HCT116 (cell line): ENCODE data around the gene RBM47. TPM values are rescaled to one million over a fixed set of nuclear protein-coding genes. Genes with fewer than 3 reads are reported as not detected.

ENCODE experiments used
- ATAC-seq: fragments of 200-7000 bp; cut with Tn5 transposase; 2 replicates; pipeline ENCODE4 v1.9.1; 2020; ENCODE audit warnings: mild to moderate bottlenecking, moderate library complexity
- BruUV-seq: library from RNA; stranded (reverse); fragments of 400-500 nt; replicated peaks from 2 replicates; lab custom pipeline; 2021; lab: Mats Ljungman, UMichigan
- CTCF ChIA-PET: fragments of 300-600 bp; sonication (Branson Sonifier 250); formaldehyde crosslinking; loops from one replicate; lab custom pipeline; 2021; ENCODE audit warnings: antibody characterized with exemption; lab: Charles Lee
- POLR2A ChIA-PET: fragments of 300-600, 350-600 bp; sonication (Branson Sonifier 250); formaldehyde crosslinking; loops from one replicate; lab custom pipeline; 2021; ENCODE audit warnings: antibody characterized with exemption; lab: Charles Lee
- RAD21 ChIA-PET, 2 experiments: fragments of 300-600 bp; sonication (Branson Sonifier 250); formaldehyde crosslinking; loops; one replicate each; lab custom pipeline; 2023; ENCODE audit warnings: low total read pairs in 2 of 2; ENCODE audit not compliant: uncharacterized antibody in 2 of 2, unreplicated experiment in 2 of 2, low non-redundant PET in 1 of 2; lab: Charles Lee
- DNase-seq: peaks from one replicate; pipeline ENCODE4 v3.0.0-alpha.2; 2010; ENCODE audit warnings: low read depth, low spot score
- H2AFZ ChIP-seq: fragments of 200-600 bp; shearing (Covaris generic), sonication (generic); 2 replicates; pipeline ENCODE4 v1.6.1; 2017; ENCODE audit warnings: low read depth, mixed run types, mixed read lengths, antibody characterized with exemption, low read length; ENCODE audit not compliant: poor library complexity, severe bottlenecking
- H3K27ac ChIP-seq: 2 replicates; pipeline ENCODE4 v1.5.1; 2012; ENCODE audit warnings: low read depth, low read length
- H3K27me3 ChIP-seq: fragments of 200-600 bp; sonication (generic); 2 replicates; pipeline ENCODE4 v1.6.1; 2016; ENCODE audit warnings: mixed run types, low read length, mixed read lengths; ENCODE audit not compliant: insufficient read depth
- H3K36me3 ChIP-seq, 2 experiments: fragments of 200-500 bp in 1 of 2; fragments of 200-600 bp in 1 of 2; sonication (Bioruptor generic) in 1 of 2; sonication (generic) in 1 of 2; 2 replicates each; pipeline versions ENCODE4 v1.5.1 to v1.6.1; 2014 to 2016; ENCODE audit warnings: low read length in 2 of 2, inconsistent platforms in 1 of 2, mixed read lengths in 1 of 2, mixed run types in 1 of 2; ENCODE audit not compliant: insufficient read depth in 2 of 2, control insufficient read depth in 1 of 2
- H3K4me1 ChIP-seq, 2 experiments: fragments of 200-600 bp in 1 of 2; sonication (generic) in 1 of 2; 2 replicates each; pipeline versions ENCODE4 v1.5.1 to v1.6.1; 2012 to 2017; ENCODE audit warnings: low read length in 2 of 2, inconsistent platforms in 1 of 2, mild to moderate bottlenecking in 1 of 2, mixed read lengths in 1 of 2, mixed run types in 1 of 2, moderate library complexity in 1 of 2; ENCODE audit not compliant: insufficient read depth in 2 of 2, control insufficient read depth in 1 of 2
- H3K4me2 ChIP-seq: fragments of 200-600 bp; sonication (generic); 2 replicates; pipeline ENCODE4 v1.6.1; 2017; ENCODE audit warnings: mixed run types, low read length, mixed read lengths
- H3K4me3 ChIP-seq, 2 experiments: fragments of 200-600 bp in 1 of 2; sonication (generic) in 1 of 2; replicated peaks in 1 of 2; 2 replicates each; pipeline ENCODE4 v1.5.1; 2011 to 2016; ENCODE audit warnings: low read length in 2 of 2, control low read depth in 1 of 2, low read depth in 1 of 2, mild to moderate bottlenecking in 1 of 2, mixed read lengths in 1 of 2, mixed run types in 1 of 2
- H3K79me2 ChIP-seq: fragments of 200-600 bp; sonication (generic); 2 replicates; pipeline ENCODE4 v1.6.1; 2017; ENCODE audit warnings: mild to moderate bottlenecking, mixed run types, low read length, moderate library complexity, mixed read lengths; ENCODE audit not compliant: insufficient read depth
- H3K9ac ChIP-seq: fragments of 200-600 bp; sonication (generic); 2 replicates; pipeline ENCODE4 v1.6.1; 2016; ENCODE audit warnings: low read length, mixed read lengths
- H3K9me2 ChIP-seq: fragments of 200-600 bp; sonication (generic), shearing (Covaris generic); 2 replicates; pipeline ENCODE4 v1.6.1; 2017; ENCODE audit warnings: mixed run types, mild to moderate bottlenecking, moderate library complexity; ENCODE audit not compliant: insufficient read depth
- H3K9me3 ChIP-seq, 2 experiments: fragments of 200-500 bp in 1 of 2; fragments of 200-600 bp in 1 of 2; sonication (Bioruptor generic) in 1 of 2; sonication (generic) in 1 of 2; 2 replicates each; pipeline ENCODE4 v1.6.1; 2014 to 2017; ENCODE audit warnings: low read length in 2 of 2, mixed read lengths in 2 of 2, inconsistent platforms in 1 of 2, low read depth in 1 of 2, mild to moderate bottlenecking in 1 of 2, mixed run types in 1 of 2, moderate library complexity in 1 of 2; ENCODE audit not compliant: control insufficient read depth in 1 of 2, insufficient read depth in 1 of 2
- H4K20me1 ChIP-seq: fragments of 200-600 bp; sonication (generic), shearing (Covaris generic); 2 replicates; pipeline ENCODE4 v1.6.1; 2017; ENCODE audit warnings: mixed run types, mild to moderate bottlenecking, moderate library complexity; ENCODE audit not compliant: insufficient read depth
- CBX3 ChIP-seq: IDR thresholded peaks from 2 replicates; pipeline ENCODE4 v1.6.1; 2012; ENCODE audit warnings: low read depth
- CEBPB ChIP-seq: IDR thresholded peaks from 2 replicates; pipeline ENCODE4 v1.6.1; 2012; ENCODE audit warnings: low read depth
- CTCF ChIP-seq, 3 experiments: fragments of 200-600 bp in 1 of 3; sonication (generic) in 1 of 3; IDR thresholded peaks in 2 of 3; conservative IDR thresholded peaks in 1 of 3; 2 replicates each; pipeline ENCODE4 v1.5.1; 2012 to 2017; ENCODE audit warnings: low read depth in 2 of 3, low read length in 2 of 3, antibody characterized with exemption in 1 of 3, borderline replicate concordance in 1 of 3, control low read depth in 1 of 3, mild to moderate bottlenecking in 1 of 3, mixed read lengths in 1 of 3, mixed run types in 1 of 3, moderate library complexity in 1 of 3; ENCODE audit not compliant: insufficient read depth in 1 of 3
- EGR1 ChIP-seq: IDR thresholded peaks from 2 replicates; pipeline ENCODE4 v1.6.1; 2012; ENCODE audit warnings: low read depth
- ELF1 ChIP-seq: IDR thresholded peaks from 2 replicates; pipeline ENCODE4 v1.6.1; 2012; ENCODE audit warnings: low read depth, borderline replicate concordance
- EZH2 ChIP-seq: fragments of 200-600 bp; sonication (generic); IDR thresholded peaks from 2 replicates; pipeline ENCODE4 v1.6.1; 2017; ENCODE audit warnings: antibody characterized with exemption, mixed run types
- EZH2phosphoT487 ChIP-seq: fragments of 200-600 bp; IDR thresholded peaks from 2 replicates; pipeline ENCODE4 v1.6.1; 2018; ENCODE audit warnings: antibody characterized with exemption, borderline replicate concordance
- FOSL1 ChIP-seq: IDR thresholded peaks from 2 replicates; pipeline ENCODE4 v1.6.1; 2012; ENCODE audit warnings: low read depth
- POLR2A ChIP-seq: IDR thresholded peaks from 2 replicates; pipeline ENCODE4 v1.7.0; 2011; ENCODE audit warnings: borderline replicate concordance; ENCODE audit not compliant: insufficient read depth, insufficient read length; ENCODE audit errors: extremely low read depth
- SP1 ChIP-seq: IDR thresholded peaks from 2 replicates; pipeline ENCODE4 v1.6.1; 2012; ENCODE audit warnings: low read depth
- TCF7L2 ChIP-seq: IDR thresholded peaks from 2 replicates; pipeline ENCODE4 v1.7.0; 2011; ENCODE audit warnings: borderline replicate concordance, inconsistent platforms; ENCODE audit not compliant: insufficient read depth, insufficient read length; ENCODE audit errors: extremely low read depth
- ZBTB33 ChIP-seq: IDR thresholded peaks from 2 replicates; pipeline ENCODE4 v1.6.1; 2011; ENCODE audit warnings: mild to moderate bottlenecking, low read length, moderate library complexity; ENCODE audit not compliant: insufficient replicate concordance; ENCODE audit errors: extremely low read depth
- ZFX ChIP-seq: fragments of 450-650 bp; IDR thresholded peaks from 2 replicates; pipeline ENCODE4 v1.6.1; 2017
- ZNF274 ChIP-seq: fragments of 200-500 bp; sonication (Bioruptor generic); IDR thresholded peaks from 2 replicates; pipeline ENCODE4 v1.6.1; 2014; ENCODE audit warnings: mild to moderate bottlenecking, low read depth, low read length, inconsistent platforms
- intact Hi-C: fragments of 100-400 bp; cut with micrococcal nuclease; formaldehyde crosslinking; loops from 2 replicates; pipeline ENCODE4 v1.10.0; 2022
- total RNA-seq: library from RNA; stranded (reverse); gene quantifications from one replicate; pipeline ENCODE4 v1.2.1, GENCODE V29; 2021; ENCODE audit not compliant: unreplicated experiment
- TF ChIP-seq, protein P1 (sequence below): IDR thresholded peaks from 2 replicates; pipeline ENCODE4 v1.6.1; 2012
- TF ChIP-seq, protein P2 (sequence below): IDR thresholded peaks from 2 replicates; pipeline ENCODE4 v1.6.1; 2012; ENCODE audit warnings: low read depth

RBM47 gene
- total RNA-seq, 1 experiment from 2014 or later, result 22.2 TPM

DNA sequence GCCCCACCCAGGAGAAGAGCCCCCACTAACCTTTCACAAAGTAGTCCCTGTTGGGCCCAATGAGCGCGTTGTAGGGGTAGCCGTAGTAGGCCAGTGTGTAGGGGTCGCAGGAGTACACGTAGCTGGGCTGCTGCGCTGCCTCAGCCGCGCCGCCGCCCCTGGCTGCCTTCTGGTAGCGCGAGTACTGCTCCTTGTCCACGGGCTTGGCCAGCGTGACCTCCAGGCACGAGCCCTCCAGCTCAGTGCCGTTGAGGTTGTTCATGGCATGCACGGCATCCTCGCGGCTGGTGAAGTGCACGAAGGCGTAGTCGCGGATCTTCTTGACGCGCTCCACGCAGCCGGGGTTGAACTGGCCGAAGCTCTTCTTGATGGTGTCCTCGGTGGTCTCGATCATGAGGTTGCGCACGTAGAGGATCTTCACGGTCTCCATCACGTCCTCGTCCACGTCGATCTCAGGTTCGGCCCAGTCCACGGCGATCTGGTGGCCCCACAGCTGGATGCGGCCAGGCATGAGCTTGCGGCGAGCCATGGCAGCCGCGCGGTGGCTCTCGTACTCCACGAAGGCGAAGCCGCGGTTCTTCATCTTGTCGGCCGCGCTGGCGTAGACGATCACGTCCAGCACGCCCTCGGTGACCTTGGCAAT, 191.8 kb downstream of the RBM47 start:
- H3K27ac ChIP-seq, result no peak overlapping the region
- DNase-seq, result no peak
- no peak overlapping the region for H3K4me2 ChIP-seq
- ChIA-PET POLR2A (no interaction called here), CTCF (no interaction called here), RAD21 (no interaction called here)
- no peaks in the 10 kb centered on the region for H3K9me2 ChIP-seq
- ATAC-seq, result no peak
- TF ChIP-seq, protein P1, sequence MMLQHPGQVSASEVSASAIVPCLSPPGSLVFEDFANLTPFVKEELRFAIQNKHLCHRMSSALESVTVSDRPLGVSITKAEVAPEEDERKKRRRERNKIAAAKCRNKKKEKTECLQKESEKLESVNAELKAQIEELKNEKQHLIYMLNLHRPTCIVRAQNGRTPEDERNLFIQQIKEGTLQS, result no peak
- TF ChIP-seq, protein P2, sequence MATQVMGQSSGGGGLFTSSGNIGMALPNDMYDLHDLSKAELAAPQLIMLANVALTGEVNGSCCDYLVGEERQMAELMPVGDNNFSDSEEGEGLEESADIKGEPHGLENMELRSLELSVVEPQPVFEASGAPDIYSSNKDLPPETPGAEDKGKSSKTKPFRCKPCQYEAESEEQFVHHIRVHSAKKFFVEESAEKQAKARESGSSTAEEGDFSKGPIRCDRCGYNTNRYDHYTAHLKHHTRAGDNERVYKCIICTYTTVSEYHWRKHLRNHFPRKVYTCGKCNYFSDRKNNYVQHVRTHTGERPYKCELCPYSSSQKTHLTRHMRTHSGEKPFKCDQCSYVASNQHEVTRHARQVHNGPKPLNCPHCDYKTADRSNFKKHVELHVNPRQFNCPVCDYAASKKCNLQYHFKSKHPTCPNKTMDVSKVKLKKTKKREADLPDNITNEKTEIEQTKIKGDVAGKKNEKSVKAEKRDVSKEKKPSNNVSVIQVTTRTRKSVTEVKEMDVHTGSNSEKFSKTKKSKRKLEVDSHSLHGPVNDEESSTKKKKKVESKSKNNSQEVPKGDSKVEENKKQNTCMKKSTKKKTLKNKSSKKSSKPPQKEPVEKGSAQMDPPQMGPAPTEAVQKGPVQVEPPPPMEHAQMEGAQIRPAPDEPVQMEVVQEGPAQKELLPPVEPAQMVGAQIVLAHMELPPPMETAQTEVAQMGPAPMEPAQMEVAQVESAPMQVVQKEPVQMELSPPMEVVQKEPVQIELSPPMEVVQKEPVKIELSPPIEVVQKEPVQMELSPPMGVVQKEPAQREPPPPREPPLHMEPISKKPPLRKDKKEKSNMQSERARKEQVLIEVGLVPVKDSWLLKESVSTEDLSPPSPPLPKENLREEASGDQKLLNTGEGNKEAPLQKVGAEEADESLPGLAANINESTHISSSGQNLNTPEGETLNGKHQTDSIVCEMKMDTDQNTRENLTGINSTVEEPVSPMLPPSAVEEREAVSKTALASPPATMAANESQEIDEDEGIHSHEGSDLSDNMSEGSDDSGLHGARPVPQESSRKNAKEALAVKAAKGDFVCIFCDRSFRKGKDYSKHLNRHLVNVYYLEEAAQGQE, result no peak
- TF ChIP-seq ELF1 (no peak), CTCF (IDR thresholded peaks at IDR 0.05 in 2 of 3, conservative IDR thresholded peaks at IDR 0.05 in 1 of 3; ENCODE audit: borderline replicate concordance in 1 of 3, insufficient read depth in 1 of 3, low read depth in 2 of 3, low read length in 2 of 3) (no peak), POLR2A (no peak), CBX3 (no peak), EZH2phosphoT487 (no peak), FOSL1 (no peak), TCF7L2 (no peak), ZNF274 (no peak), CEBPB (no peak), EGR1 (no peak), SP1 (no peak), ZBTB33 (no peak), EZH2 (no peak), ZFX (no peak)
- H3K9ac ChIP-seq, result no peak overlapping the region
- intact Hi-C loops, result no loop called here
- no TSS peak for BruUV-seq
- no peaks in the 10 kb centered on the region for H3K79me2 ChIP-seq
- H2AFZ ChIP-seq, result no peak overlapping the region
- no peaks in the 10 kb centered on the region for H3K27me3 ChIP-seq
- H3K4me3 ChIP-seq, result no peak overlapping the region
- no peaks in the 10 kb centered on the region for H3K4me1 ChIP-seq
- no peaks in the 10 kb centered on the region for H3K36me3 ChIP-seq
- no peaks in the 10 kb centered on the region for H3K9me3 ChIP-seq
- H4K20me1 ChIP-seq, result no peaks in the 10 kb centered on the region
